ENCODE data around the gene KMT2D.

The KMT2D gene

GRCh38 chr12:49050507-49051372 lies 9.9 kb downstream of the KMT2D start:
- no peak for FAIRE-seq

DNA sequence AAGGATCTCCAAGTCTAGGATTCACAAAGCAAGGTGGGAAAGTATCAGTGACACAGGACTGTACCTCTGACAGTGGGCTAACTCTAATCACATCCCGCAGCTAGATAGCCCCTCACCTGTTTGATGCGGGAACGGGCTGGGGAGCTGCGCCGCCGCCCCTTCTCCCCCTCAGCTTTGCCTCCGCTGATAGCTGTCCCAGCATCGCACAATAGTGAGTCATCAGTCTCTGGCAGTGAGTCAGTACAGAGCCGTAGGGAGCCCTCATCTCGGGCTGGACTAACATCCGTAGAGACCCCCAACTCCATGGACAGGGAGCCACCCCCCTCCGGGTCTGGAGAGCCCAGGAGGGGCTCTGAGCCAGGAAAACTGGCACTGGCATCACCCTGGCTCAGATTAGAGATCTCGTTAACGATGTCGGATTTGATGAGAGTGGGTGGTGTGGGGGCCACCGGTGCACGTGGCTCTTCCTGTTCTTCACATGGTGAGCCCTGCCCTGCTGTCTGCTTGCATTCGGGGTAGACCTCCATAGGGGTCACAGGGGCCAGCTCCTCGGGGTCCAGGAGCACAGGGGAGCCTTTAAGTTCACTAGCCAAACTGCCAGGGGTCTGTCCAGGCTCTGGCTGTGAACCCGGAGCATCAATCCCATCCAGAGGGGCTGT lies 10.9 kb downstream of the KMT2D start:
- no peak for FAIRE-seq

DNA sequence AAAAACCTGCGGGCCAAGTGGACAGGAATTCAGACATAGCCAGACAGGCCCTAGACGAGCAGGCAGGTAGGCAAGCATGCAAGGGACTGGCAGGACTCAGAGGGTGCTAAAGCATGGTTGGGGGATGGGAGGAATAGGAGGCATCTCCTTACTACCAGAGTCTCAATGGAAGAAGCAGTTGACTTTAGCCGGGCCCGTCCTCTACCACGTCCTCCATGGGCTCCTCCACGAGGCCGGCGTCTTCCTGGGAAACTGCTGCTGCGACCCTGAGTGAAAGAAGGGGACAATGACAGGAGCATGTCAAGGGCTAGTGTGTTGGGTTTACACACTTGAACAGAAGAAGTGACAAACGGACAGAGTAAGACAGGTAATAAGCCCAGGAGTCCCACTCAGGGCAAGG lies 11.6 kb downstream of the KMT2D start:
- FAIRE-seq: no peak

DNA sequence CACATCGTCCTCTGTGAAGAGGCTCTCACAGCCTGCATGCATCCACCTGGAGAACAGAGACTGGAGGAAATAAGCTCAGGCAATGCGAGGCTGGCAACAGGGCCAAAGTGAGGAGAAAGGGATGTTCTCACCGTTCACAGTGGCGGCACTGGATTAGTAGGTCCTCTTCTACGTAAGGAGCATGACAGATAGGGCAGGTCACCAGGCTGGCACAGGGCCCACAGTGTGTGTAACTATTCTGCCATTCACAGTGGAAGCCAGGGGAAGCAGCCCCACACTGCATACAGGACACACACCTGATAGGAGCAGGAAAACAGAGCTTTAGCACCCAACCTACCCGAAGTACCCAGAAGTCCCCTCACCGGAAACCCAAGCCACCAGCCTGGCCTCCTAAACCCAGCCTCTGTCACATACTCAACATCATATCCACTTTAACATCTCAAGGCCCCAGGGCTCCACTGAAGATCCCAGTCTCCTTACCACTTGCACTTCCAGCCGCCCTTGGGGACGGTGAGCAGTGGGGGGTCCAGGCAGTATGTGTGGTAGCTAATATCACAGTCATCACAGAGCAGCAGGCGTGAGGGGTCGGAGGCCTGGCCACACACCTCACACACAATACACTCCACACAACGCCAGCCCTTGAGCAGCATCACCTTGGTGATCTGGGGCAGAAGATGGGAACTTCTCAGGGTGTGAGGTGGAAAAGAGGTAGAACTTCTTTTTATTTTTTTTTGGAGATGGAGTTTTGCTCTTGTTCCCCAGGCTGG lies 14.3 kb downstream of the KMT2D start:
- FAIRE-seq: no peak

- FAIRE-seq: no peak
Measured at GRCh38 chr12:49044660-49045059, 15.9 kb downstream of the KMT2D start.

DNA sequence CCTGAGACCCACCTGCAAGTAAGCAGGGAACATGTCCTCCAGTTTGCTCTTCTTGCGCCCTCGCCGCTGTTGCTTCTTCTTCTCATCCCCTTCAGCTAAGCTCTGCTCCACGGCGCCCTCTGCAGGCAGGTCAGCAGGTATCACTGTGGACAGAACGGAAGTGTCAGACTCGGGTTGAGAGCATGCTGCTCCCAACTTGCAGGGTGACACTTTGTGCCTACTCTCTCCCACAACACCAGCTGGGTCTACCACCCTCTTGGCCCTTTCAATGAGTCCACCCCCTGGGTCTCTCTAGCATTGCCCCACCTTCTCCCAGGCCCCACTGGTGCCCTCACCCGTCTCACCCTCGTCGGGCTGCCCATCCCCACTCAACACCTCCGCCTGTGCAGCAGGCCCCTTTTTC lies 16.7 kb downstream of the KMT2D start:
- no peak for FAIRE-seq

GRCh38 chr12:49043241-49043640 lies 17.4 kb downstream of the KMT2D start:
- FAIRE-seq: no peak

- FAIRE-seq: no peak
Measured at GRCh38 chr12:49041881-49042484, 18.6 kb downstream of the KMT2D start.

DNA sequence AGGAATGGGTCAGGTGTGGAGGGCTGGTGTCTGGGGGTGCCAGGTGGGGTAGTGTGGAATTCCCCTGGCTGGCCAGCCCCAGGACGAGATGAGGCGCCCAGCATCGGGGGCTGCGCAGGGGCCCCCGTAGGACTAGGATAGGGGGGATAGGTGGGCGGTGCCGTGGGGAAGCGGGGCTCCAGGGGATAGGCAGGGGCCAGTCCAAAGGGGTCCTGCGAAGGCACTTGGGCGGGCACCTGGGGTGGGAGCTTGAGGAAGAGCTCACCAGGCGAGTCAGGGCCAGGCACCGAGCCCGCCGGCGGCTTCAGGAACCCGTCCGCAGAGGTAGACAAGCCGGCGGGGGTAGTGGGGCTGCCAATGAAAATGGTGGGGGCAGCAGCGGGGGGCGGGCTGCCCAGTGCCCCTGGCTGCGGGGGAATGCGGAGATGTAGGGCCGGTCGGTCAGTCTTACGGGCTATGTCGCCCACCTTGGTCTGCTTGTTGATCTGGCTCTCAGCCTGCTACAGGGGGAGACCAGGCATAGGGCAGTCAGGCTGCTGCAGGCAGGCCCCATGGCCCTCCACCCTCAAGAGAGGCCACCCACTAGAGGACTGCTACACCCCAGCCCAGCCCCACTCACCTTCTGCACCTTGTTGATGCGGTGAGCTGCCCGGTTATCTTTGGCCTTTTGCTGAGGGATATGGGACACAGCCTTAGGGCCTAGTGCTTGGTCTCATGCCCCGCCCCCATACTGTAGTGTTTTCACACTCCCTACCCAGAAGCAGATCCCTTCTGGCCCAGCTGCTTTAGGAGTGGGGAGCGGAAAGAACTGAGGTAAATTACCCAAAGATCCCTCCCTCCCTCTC lies 19.3 kb downstream of the KMT2D start:
- FAIRE-seq: no peak

GRCh38 chr12:49040364-49040855 lies 20.2 kb downstream of the KMT2D start:
- no peak for FAIRE-seq

DNA sequence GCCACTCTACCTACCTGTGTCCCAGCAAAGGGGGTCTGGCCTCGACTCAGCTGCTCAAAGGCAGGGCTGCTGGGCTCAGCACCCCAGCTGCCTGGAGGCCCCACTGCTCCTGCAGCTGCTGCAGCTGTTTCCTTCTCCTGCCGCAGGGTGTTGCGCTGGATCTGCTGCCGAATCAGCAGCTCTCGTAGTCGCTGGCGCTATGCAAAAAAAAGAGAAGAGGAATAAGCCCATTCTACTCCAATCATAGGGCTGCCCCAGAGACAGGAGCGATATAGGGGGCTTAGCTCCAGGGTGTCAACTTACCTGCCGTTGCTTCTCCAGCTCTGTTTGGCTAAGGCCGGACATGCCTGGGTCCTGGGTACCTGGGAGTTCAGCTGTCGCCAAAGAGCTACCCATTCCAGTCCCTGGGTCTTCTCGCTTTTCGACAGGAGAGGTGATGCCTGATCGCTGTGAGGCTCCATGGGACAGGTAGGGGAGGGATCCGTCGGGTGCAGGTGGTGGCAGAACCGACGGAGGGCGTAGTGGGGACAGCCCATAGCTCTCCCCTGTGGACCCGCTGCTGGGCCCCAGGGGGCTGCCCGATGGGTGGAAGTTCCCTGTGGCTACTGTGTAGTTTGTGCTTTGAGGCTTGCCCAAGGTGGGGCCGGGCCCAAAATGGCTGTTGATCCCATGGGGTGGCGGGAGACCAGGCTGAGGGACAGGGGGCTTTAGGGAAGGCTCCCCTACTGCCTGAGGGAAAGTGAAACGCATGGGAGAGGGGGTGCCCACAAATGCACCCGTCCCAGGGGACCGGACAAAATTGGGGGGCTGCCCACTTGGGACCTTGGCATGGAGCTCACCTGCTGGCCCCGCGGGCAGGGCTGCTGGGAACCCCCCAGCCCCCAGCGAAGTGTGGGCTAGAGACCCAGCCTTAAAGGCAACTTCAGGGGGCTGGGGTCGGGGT lies 20.9 kb downstream of the KMT2D start:
- no peak for FAIRE-seq

GRCh38 chr12:49038291-49038955 lies 22.2 kb downstream of the KMT2D start:
- FAIRE-seq: no peak

- no peak for FAIRE-seq
Measured at GRCh38 chr12:49037947-49038237, 22.7 kb downstream of the KMT2D start.

DNA sequence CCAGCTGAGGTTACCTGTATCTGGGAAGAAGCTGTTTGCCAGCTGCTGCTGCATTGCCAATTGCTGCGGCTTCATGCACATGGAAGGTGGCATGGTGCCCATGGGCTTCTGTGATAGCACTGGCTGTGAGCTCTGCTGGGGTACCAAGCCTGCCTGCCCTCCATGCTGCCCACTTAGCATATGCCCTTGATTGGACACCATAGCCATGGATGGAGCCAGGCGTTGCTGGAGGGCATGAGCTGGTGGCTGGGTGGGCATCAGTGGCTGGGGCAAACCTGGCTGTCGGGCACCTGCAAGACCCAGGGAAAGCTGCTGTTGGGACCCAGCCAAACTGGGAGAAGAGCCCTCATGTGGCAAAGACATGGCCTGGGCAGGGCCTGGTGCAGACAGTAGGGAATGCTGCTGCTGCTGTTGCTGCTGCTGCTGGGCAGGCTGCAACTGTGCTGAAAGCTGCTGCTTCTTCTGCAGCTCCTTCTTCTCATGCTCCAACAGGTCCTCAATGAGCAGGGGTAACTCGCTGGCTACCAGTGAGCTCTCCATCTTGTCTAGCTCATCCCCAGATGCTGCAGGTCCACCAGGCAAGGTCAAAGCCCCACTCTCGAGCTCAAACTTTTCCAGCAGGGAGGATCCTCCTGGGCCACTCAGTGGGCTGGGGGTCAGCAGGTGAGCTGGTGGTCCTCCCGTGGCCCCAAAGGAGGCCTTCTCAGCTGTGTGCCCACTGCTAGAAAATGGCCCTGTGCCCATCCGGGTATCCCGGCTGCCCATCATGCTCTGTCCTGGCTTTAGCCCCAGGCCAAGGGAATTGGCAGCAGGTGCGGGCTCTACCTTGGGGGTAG lies 23.3 kb downstream of the KMT2D start:
- no peak for FAIRE-seq

DNA sequence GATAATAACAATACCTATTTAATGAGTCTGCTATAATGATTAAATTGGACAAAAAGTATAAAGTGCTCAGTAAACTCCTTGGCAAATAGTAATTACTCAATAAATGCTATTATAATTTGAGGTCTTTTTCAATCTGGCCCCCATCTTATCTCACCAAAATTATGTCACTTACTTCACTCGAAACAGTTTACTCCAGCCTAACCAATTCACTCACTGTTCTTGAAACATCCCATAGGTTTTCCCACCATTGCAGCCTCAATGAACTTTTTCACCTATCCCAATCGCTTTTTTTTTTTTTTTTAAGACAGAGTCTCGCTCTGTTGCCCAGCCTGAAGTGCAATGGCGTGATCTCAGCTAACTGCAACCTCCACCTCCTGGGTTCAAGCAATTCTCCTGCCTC lies 24.6 kb downstream of the KMT2D start:
- FAIRE-seq: no peak

GRCh38 chr12:49034286-49034622 lies 26.3 kb downstream of the KMT2D start:
- FAIRE-seq: no peak

GRCh38 chr12:49033611-49034285 lies 26.8 kb downstream of the KMT2D start:
- FAIRE-seq: no peak

DNA sequence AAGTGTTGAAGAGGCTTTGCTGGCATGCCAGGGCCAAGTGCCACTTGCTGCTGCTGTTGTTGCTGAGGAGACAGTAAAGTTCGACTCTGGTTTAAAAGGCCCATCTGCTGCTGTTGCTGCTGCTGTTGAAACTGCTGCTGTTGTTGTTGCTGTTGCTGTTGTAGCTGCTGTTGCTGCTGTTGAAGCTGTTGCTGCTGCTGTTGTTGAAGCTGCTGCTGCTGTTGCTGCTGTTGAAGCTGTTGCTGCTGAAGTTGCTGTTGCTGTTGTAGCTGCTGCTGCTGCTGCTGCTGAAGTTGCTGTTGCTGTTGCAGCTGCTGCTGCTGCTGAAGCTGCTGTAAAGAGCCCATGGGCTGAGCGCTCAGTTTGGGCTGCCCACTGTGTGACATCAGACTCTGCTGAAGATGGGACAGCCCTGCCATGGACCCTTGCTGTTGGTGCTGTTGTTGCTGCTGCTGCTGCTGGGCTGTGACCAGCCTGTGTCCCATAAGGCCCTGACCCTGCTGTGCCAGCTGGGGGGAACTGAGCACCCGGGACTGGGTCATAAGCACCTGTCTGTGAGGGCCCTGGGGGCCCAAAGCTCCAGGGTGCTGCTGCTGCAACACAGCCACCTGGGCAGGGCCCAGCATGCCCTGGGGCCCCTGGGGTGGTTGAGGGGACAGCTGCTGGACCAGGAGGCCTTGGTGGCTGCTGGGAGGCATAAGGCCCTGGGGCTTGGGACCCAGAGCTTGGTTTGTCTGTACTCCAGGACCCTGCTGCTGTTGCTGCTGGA lies 27.7 kb downstream of the KMT2D start:
- no peak for FAIRE-seq
